MM.1S (cell line): ENCODE results near the gene HPCAL1.

Source experiments
- EZH2 ChIP-seq: fragments of 300-600 bp; sonication (generic); optimal IDR thresholded peaks from 2 replicates; pipeline ENCODE3; 2017; ENCODE audit warnings: low read depth, mild to moderate bottlenecking, antibody characterized with exemption, low read length, mixed read lengths
- TF ChIP-seq, protein P1 (sequence below): fragments of 300-600 bp; sonication (generic); IDR thresholded peaks from 2 replicates; pipeline ENCODE4 v1.5.1; 2016; ENCODE audit warnings: antibody characterized with exemption, low read length, mixed read lengths

DNA sequence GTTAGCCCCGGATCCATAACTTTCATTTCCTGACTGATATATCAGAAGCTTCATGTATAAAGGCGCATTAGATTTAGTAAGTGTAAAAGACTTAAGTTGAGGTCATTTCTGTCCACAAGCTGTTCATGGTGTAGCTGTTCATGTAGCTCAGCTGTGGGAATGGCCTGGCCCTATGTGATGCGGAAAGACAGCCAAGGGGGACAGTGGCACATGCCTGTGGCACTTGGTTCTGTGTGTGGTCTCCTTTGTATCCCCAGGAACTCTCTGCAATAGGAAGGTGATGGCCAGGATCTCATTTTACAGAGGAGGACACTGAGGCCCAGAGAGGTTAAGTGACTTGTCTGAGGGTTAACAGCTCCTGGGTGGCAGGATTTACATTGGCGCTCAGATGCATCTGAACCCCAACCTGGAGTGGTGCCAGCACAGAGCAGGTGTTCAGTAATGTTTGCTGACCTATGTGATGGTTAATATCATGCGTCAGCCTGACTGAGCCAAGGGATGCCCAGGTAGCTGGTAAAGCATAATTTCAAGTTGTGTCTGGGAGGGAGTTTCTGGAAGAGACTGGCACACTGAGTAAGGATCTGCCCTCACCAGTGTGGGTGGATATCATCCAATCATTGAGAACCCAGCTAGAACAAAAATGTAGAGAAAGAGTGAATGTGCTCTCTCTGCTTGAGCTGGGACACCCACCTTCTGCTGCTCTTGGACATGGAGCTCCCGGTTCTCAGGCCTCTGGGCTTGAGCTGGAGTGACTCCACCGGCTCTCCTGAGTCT lies 25.4 kb downstream of the HPCAL1 start:
- TF ChIP-seq, protein P1, sequence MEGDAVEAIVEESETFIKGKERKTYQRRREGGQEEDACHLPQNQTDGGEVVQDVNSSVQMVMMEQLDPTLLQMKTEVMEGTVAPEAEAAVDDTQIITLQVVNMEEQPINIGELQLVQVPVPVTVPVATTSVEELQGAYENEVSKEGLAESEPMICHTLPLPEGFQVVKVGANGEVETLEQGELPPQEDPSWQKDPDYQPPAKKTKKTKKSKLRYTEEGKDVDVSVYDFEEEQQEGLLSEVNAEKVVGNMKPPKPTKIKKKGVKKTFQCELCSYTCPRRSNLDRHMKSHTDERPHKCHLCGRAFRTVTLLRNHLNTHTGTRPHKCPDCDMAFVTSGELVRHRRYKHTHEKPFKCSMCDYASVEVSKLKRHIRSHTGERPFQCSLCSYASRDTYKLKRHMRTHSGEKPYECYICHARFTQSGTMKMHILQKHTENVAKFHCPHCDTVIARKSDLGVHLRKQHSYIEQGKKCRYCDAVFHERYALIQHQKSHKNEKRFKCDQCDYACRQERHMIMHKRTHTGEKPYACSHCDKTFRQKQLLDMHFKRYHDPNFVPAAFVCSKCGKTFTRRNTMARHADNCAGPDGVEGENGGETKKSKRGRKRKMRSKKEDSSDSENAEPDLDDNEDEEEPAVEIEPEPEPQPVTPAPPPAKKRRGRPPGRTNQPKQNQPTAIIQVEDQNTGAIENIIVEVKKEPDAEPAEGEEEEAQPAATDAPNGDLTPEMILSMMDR: no peak
- no peak for TF ChIP-seq EZH2
